H4 (cell line): Measurements from ENCODE around the gene RHNO1. TPM values are rescaled to one million over a fixed set of nuclear protein-coding genes. Genes with fewer than 3 reads are reported as not detected.

ENCODE experiments used
- DNase-seq: peaks from one replicate; pipeline ENCODE4 v3.0.0-alpha.2; 2015; ENCODE audit warnings: low spot score
- total RNA-seq: library from RNA; depleted of rRNA; stranded (reverse); fragments of >200 nt; shearing (Covaris generic); gene quantifications from 2 replicates; pipeline ENCODE4 v1.2.3, GENCODE V29; 2014; rRNA removed

RHNO1 gene
- total RNA-seq: 71.0 and 94.6 TPM in 2 replicates

- DNase-seq: peak; percentile 88
Measured at GRCh38 chr12:2877047-2877952, at the start of gene RHNO1, which contains the start of gene FOXM1. TSS of gene RHNO1 (plus strand) at chr12:2877223. CDS start at chr12:2885367, 8,144 bp downstream. TSS of gene FOXM1 (minus strand) at chr12:2877174. CDS start at chr12:2874478, 2,696 bp downstream.

DNA sequence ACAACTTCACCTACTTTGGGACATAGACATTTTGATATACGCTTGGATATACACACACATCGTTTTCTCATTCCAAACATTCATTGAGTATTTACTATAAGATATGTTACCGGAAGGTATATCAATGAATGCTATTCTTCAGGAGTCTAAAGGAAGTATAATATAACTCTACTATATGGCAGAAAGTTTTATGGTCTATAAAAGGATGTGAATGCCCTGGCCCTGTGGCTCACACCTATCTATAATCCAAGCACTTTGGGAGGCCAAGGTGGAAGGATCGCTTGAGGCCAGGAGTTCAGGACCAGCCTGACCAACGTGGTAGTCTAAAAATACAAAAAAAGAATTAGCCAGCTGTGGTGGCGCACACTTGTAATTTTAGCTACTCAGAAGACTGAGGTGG lies 47.7 kb upstream of the RHNO1 start:
- no peak for DNase-seq

DNA sequence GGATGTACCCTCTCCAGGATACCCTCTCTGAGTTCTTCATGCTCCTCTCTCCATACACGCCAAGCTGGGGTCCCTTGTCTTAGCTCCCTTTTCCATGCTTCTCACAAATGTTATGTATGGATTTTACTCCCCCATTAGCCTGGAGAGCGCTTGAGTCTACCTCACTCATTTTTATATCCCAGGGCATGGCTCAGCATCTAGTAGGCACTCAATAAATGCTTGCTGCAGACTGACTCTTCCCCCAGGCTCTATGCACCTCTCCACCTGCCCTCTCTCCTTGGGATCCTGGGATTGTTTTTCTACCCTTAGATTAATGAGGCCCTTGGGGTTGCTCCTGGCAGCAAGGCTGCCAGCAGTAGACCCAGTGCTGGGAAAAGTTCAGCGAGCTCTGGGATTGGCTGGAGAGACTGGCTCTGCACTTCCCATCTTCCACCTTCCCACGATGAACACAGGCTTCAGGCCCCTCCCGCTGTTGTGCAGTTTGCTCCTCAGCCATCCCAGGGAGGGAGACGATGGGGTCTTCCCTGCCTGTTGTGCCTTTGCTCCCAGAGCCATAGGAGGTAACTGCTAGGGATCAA lies 44.4 kb upstream of the RHNO1 start:
- no peak for DNase-seq

- no peak for DNase-seq
Measured at GRCh38 chr12:2833327-2833726, 43.7 kb upstream of the RHNO1 start.

GRCh38 chr12:2833810-2834209 lies 43.2 kb upstream of the RHNO1 start:
- DNase-seq: no peak

DNA sequence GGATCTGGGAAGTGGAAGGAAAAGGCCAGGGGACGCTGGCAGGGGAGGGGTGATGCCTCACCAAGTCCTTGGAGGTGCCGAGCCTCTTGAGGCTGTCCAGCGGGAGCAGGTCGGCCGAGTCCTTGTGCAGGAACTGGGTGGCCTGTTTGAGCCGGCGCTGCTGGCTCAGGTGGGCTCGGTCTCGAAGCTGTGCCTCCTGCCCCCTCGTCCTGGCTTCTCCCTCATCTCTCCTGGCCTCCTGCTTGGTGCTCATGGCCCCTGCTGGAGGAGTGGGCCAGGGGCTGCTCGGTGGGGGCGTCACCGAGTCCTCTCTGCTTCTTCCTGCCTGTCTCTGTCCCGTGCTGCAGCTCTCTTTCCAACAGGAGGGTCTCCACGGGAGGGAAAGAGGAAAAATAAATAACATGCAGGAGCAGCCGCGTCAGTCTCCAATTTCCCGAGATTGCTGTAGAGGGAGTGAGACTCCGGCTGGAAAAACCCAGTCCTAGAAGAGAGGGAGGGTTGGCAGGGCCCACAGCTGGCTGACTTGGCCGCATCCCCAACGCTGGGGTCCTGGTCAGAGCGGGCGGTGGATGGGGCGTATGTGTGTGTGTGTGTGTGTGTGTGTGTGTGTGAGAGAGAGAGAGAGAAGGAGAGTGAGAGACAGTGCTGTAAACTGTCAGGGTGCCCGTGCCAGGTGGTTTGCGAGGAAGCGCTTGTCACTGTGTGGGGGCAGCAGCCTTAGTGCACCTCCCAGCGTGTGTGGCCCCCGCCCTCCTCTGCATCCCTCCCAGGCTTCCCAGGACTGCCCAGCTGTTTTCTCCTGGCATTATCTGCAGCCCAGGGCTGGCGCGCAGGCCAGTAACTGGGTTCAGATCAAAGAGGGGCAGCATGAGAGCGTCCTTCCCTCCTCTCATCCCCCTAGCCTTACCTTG lies 42.2 kb upstream of the RHNO1 start, which contains the start of gene NRIP2:
NRIP2 (minus strand) TSS at position 455 of the 911 bp plus-strand sequence; CDS start at position 403, 52 bp downstream.
- DNase-seq: no peak

- no peak for DNase-seq
Measured at GRCh38 chr12:2835691-2836403, 41.2 kb upstream of the RHNO1 start.

- DNase-seq: no peak
Measured at GRCh38 chr12:2836574-2836973, 40.4 kb upstream of the RHNO1 start.

GRCh38 chr12:2841056-2841650 lies 35.9 kb upstream of the RHNO1 start:
- no peak for DNase-seq

DNA sequence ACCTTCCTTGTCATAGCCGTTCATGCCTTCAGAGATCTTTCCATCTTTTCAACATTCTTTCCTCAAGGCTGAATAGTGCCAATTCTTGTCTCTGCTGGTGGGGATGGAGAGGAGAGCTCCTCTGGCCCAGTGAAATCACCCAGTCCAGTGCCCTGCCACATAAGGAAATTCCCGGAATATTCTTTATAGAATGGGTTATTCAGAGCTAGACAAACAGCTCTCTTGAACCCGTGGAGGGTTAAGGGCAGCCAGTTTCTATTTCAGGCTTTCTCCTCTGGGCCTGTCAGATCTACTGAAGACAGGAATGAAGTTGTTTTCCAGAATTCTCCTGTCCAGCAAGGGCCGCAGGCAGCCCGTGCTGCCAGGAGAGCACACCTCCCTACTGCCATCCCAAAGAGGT lies 34.1 kb upstream of the RHNO1 start:
- DNase-seq: no peak

- DNase-seq: peak; percentile 45
Measured at GRCh38 chr12:2844786-2845185, 32.2 kb upstream of the RHNO1 start.

DNA sequence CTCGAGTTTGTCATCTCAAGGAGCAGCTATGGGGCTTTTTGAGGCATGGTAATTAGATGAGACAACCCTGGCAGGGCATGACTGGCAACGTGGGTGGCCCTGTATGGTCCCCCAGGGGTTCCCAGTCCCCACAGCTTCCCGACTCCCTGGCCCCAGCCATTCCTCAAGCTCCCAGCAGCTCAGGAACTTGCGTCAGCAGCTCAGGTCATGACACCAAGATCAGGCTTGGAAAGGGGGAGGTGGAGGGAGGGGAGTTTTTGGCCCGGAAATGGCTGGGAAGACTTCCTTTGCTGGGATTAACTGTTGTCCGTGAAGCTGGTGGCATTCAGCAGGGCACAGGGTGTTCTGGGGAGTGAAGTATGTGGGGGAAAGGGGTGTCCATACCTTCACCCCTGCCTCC lies 31.7 kb upstream of the RHNO1 start:
- DNase-seq: peak; percentile 84

GRCh38 chr12:2851931-2852330 lies 25.1 kb upstream of the RHNO1 start:
- no peak for DNase-seq

GRCh38 chr12:2853626-2854025 lies 23.4 kb upstream of the RHNO1 start:
- peak; percentile 70 for DNase-seq

- DNase-seq: no peak
Measured at GRCh38 chr12:2854669-2855453, 22.2 kb upstream of the RHNO1 start.

- no peak for DNase-seq
Measured at GRCh38 chr12:2855546-2855945, 21.5 kb upstream of the RHNO1 start.

GRCh38 chr12:2856051-2856450 lies 21.0 kb upstream of the RHNO1 start:
- no peak for DNase-seq

- no peak for DNase-seq
Measured at GRCh38 chr12:2857021-2857431, 20.0 kb upstream of the RHNO1 start, which contains the start of gene TEX52. TSS of gene TEX52 (minus strand) at chr12:2857039. CDS start at chr12:2857026, 13 bp downstream.

- DNase-seq: no peak
Measured at GRCh38 chr12:2857576-2857975, 19.4 kb upstream of the RHNO1 start.

- DNase-seq: no peak
Measured at GRCh38 chr12:2858334-2858733, 18.7 kb upstream of the RHNO1 start.
